ENCODE measurements around the gene ANTXR1.
"Not testable (repeated sequence)": the region's sequence is repeated elsewhere in the genome, so short reads cannot be mapped to it uniquely, and the experiment has no call there.

ANTXR1 gene

GRCh38 chr2:69226903-69227302, 213.9 kb downstream of the ANTXR1 start:
- no peak overlapping the region for H3K4me2 ChIP-seq
- H3K4me3 ChIP-seq = no peak overlapping the region
- TF ChIP-seq Cebpa-rat (IDR thresholded peaks at IDR 0.05) = no peak

GRCh38 chr2:69227716-69228115, 214.7 kb downstream of the ANTXR1 start:
- H3K4me2 ChIP-seq = no peak overlapping the region
- TF ChIP-seq Cebpa-rat (IDR thresholded peaks at IDR 0.05) = no peak
- H3K4me1 ChIP-seq = peaks cover 0 to 7% (median 0%) of the 10 kb centered on the region in 10 experiments; a peak in 1 of 20 replicates
- H3K9me3 ChIP-seq (replicated peaks in 1 of 11) = no peaks in the 10 kb centered on the region
- H3K9ac ChIP-seq = no peak overlapping the region
- no peaks in the 10 kb centered on the region for H4K20me1 ChIP-seq
- H3K36me3 ChIP-seq = no peaks in the 10 kb centered on the region
- no peaks in the 10 kb centered on the region for H3K27me3 ChIP-seq
- H3K4me3 ChIP-seq = no peak overlapping the region
- no peak overlapping the region for H3K27ac ChIP-seq

More at GRCh38 chr2:69226903-69227302, 213.9 kb downstream of the ANTXR1 start:
- Histone ChIP-seq H3K36me3 (no peaks in the 10 kb centered on the region), H3K27ac (no peak overlapping the region), H3K4me1 (peaks cover 0 to 6% (median 0%) of the 10 kb centered on the region in 10 experiments; a peak in 1 of 20 replicates), H4K20me1 (no peaks in the 10 kb centered on the region), H3K27me3 (no peaks in the 10 kb centered on the region), H3K9ac (no peak overlapping the region), H3K9me3 (replicated peaks in 1 of 11) (no peaks in the 10 kb centered on the region)

- not testable (repeated sequence) for H3K9ac ChIP-seq; H3K27me3 ChIP-seq; H3K4me3 ChIP-seq; H4K20me1 ChIP-seq; H3K4me1 ChIP-seq; H3K36me3 ChIP-seq; H3K9me3 ChIP-seq (replicated peaks in 1 of 11); H3K4me2 ChIP-seq; H3K27ac ChIP-seq
Observed at GRCh38 chr2:69230946-69231345, 218.0 kb downstream of the ANTXR1 start.

GRCh38 chr2:69231612-69232277, 218.8 kb downstream of the ANTXR1 start:
- H3K27ac ChIP-seq = no peak overlapping the region

GRCh38 chr2:69235835-69236234, 222.9 kb downstream of the ANTXR1 start:
- not testable (repeated sequence) for H3K4me2 ChIP-seq; H3K9ac ChIP-seq; H3K27ac ChIP-seq; H3K36me3 ChIP-seq; H3K9me3 ChIP-seq (replicated peaks in 1 of 11); H3K27me3 ChIP-seq; H4K20me1 ChIP-seq; H3K4me3 ChIP-seq; H3K4me1 ChIP-seq

More at GRCh38 chr2:69231612-69232277, 218.8 kb downstream of the ANTXR1 start:
- no peaks in the 10 kb centered on the region for H3K36me3 ChIP-seq
- H3K4me2 ChIP-seq = peak overlapping the region in 1 of 11 experiments; percentile 6; a peak in 1 of 22 replicates
- H3K9ac ChIP-seq = no peak overlapping the region
- TF ChIP-seq Cebpa-rat (IDR thresholded peaks at IDR 0.05) = no peak
- peaks cover 0 to 7% (median 0%) of the 10 kb centered on the region in 10 experiments; a peak in 1 of 20 replicates for H3K4me1 ChIP-seq
- no peaks in the 10 kb centered on the region for H4K20me1 ChIP-seq
- H3K4me3 ChIP-seq = no peak overlapping the region
- H3K27me3 ChIP-seq = no peaks in the 10 kb centered on the region
- H3K9me3 ChIP-seq (replicated peaks in 1 of 11) = no peaks in the 10 kb centered on the region

- no peak overlapping the region for H3K27ac ChIP-seq
Observed at GRCh38 chr2:69237070-69237670, 224.2 kb downstream of the ANTXR1 start.

GRCh38 chr2:69238449-69239031, 225.6 kb downstream of the ANTXR1 start:
- Histone ChIP-seq H3K27me3 (no peaks in the 10 kb centered on the region), H3K4me3 (no peak overlapping the region), H3K27ac (no peak overlapping the region), H3K36me3 (no peaks in the 10 kb centered on the region), H3K9ac (no peak overlapping the region), H3K4me1 (no peaks in the 10 kb centered on the region), H3K4me2 (no peak overlapping the region), H4K20me1 (no peaks in the 10 kb centered on the region), H3K9me3 (replicated peaks in 1 of 11) (no peaks in the 10 kb centered on the region)
- TF ChIP-seq Cebpa-rat (IDR thresholded peaks at IDR 0.05) = no peak

More at GRCh38 chr2:69237070-69237670, 224.2 kb downstream of the ANTXR1 start:
- TF ChIP-seq Cebpa-rat (IDR thresholded peaks at IDR 0.05) = no peak
- no peak overlapping the region for H3K4me3 ChIP-seq
- no peaks in the 10 kb centered on the region for H3K4me1 ChIP-seq
- H3K9ac ChIP-seq = no peak overlapping the region
- no peaks in the 10 kb centered on the region for H3K9me3 ChIP-seq (replicated peaks in 1 of 11)
- H3K4me2 ChIP-seq = no peak overlapping the region
- H4K20me1 ChIP-seq = no peaks in the 10 kb centered on the region
- H3K27me3 ChIP-seq = no peaks in the 10 kb centered on the region
- no peaks in the 10 kb centered on the region for H3K36me3 ChIP-seq

- no peak overlapping the region for H3K4me2 ChIP-seq
- H4K20me1 ChIP-seq = no peaks in the 10 kb centered on the region
- peaks cover 0 to 8% (median 7%) of the 10 kb centered on the region in 10 experiments; a peak in 12 of 20 replicates for H3K4me1 ChIP-seq
- no peaks in the 10 kb centered on the region for H3K27me3 ChIP-seq
- no peak for TF ChIP-seq Cebpa-rat (IDR thresholded peaks at IDR 0.05)
- no peak overlapping the region for H3K9ac ChIP-seq
- no peak overlapping the region for H3K4me3 ChIP-seq
- H3K27ac ChIP-seq = no peak overlapping the region
- H3K9me3 ChIP-seq (replicated peaks in 1 of 11) = no peaks in the 10 kb centered on the region
- H3K36me3 ChIP-seq = no peaks in the 10 kb centered on the region
Observed at GRCh38 chr2:69241093-69241492, 228.1 kb downstream of the ANTXR1 start.

- no peak for TF ChIP-seq Cebpa-rat (IDR thresholded peaks at IDR 0.05)
- Histone ChIP-seq H3K36me3 (no peaks in the 10 kb centered on the region), H3K27me3 (no peaks in the 10 kb centered on the region), H3K9me3 (replicated peaks in 1 of 11) (no peaks in the 10 kb centered on the region), H3K4me1 (peaks cover 0 to 8% (median 7%) of the 10 kb centered on the region in 10 experiments; a peak in 12 of 20 replicates), H4K20me1 (no peaks in the 10 kb centered on the region), H3K4me3 (no peak overlapping the region), H3K4me2 (no peak overlapping the region), H3K9ac (no peak overlapping the region), H3K27ac (no peak overlapping the region)
Observed at GRCh38 chr2:69241664-69242514, 228.9 kb downstream of the ANTXR1 start.
